Epithelial cell of esophagus (primary cell): Measurements from ENCODE around the gene CYP1A2.
"Not testable (repeated sequence)": the region's sequence is repeated elsewhere in the genome, so short reads cannot be mapped to it uniquely, and the experiment has no call there.

Experiments used
- DNase-seq: peaks from one replicate; pipeline ENCODE4 v3.0.0; 2010; ENCODE audit warnings: low read depth
- H3K4me3 ChIP-seq: 2 replicates; pipeline ENCODE4 v1.5.1; 2011; ENCODE audit warnings: mild to moderate bottlenecking, low read length, control low read depth
- CTCF ChIP-seq: IDR thresholded peaks from 2 replicates; pipeline ENCODE4 v1.5.1; 2011; ENCODE audit warnings: low read depth, mild to moderate bottlenecking, low read length, control low read depth, inconsistent platforms; ENCODE audit not compliant: insufficient read depth; ENCODE audit errors: missing control alignments

The CYP1A2 gene

GRCh38 chr15:74726774-74727164 is 21.9 kb upstream of the CYP1A2 start:
- no peak for DNase-seq
- TF ChIP-seq CTCF = no peak
- H3K4me3 ChIP-seq = no peak overlapping the region

GRCh38 chr15:74727727-74728126 is 20.9 kb upstream of the CYP1A2 start:
- no peak for TF ChIP-seq CTCF
- no peak overlapping the region for H3K4me3 ChIP-seq
- DNase-seq = no peak

GRCh38 chr15:74728699-74729098 is 19.9 kb upstream of the CYP1A2 start:
- not testable (repeated sequence) for H3K4me3 ChIP-seq, DNase-seq

GRCh38 chr15:74729372-74729771 is 19.3 kb upstream of the CYP1A2 start:
- H3K4me3 ChIP-seq, DNase-seq: not testable (repeated sequence)

- TF ChIP-seq CTCF = no peak
- no peak for DNase-seq
- H3K4me3 ChIP-seq = no peak overlapping the region
Measured at GRCh38 chr15:74730619-74731316, 17.9 kb upstream of the CYP1A2 start.

GRCh38 chr15:74732846-74733245 is 15.8 kb upstream of the CYP1A2 start:
- no peak for DNase-seq
- H3K4me3 ChIP-seq = no peak overlapping the region
- TF ChIP-seq CTCF = no peak

GRCh38 chr15:74733269-74733668 is 15.4 kb upstream of the CYP1A2 start:
- DNase-seq = no peak
- no peak for TF ChIP-seq CTCF
- H3K4me3 ChIP-seq = no peak overlapping the region

GRCh38 chr15:74735305-74735704 is 13.3 kb upstream of the CYP1A2 start:
- TF ChIP-seq CTCF = no peak
- no peak overlapping the region for H3K4me3 ChIP-seq
- no peak for DNase-seq

- not testable (repeated sequence) for H3K4me3 ChIP-seq, DNase-seq
Measured at GRCh38 chr15:74738239-74738638, 10.4 kb upstream of the CYP1A2 start.
